Naive B cell (primary cell): ENCODE measurements around the gene NMRK1. TPM values are rescaled to one million over a fixed set of nuclear protein-coding genes. Genes with fewer than 3 reads are reported as not detected.

ENCODE experiments used
- ATAC-seq, 2 donors: fragments of 150-1000 bp; cut with Tn5 transposase; 2 replicates each; pipeline ENCODE4 v1.10.0; 2021; ENCODE audit warnings: low read depth in 2 of 2, mild to moderate bottlenecking in 2 of 2, moderate library complexity in 2 of 2
- DNase-seq: peaks from one replicate; pipeline ENCODE4 v3.0.0; 2022
- H3K27ac Mint-ChIP-seq, 6 donors: one replicate each; pipeline ENCODE4 v1.8.0; 2020 to 2022; ENCODE audit warnings: mild to moderate bottlenecking in 6 of 6, mixed read lengths in 6 of 6, moderate library complexity in 5 of 6, inconsistent platforms in 2 of 6
- H3K27me3 Mint-ChIP-seq, 3 donors: one replicate each; pipeline ENCODE4 v1.8.0; 2021 to 2022; ENCODE audit warnings: mixed read lengths in 3 of 3, mild to moderate bottlenecking in 1 of 3
- H3K36me3 Mint-ChIP-seq, 2 donors: one replicate each; pipeline ENCODE4 v1.8.0; 2020 to 2022; ENCODE audit warnings: mixed read lengths in 2 of 2, inconsistent platforms in 1 of 2, mild to moderate bottlenecking in 1 of 2
- H3K4me1 Mint-ChIP-seq, 3 donors: one replicate each; pipeline ENCODE4 v1.8.0; 2020 to 2022; ENCODE audit warnings: mixed read lengths in 3 of 3, inconsistent platforms in 1 of 3, mild to moderate bottlenecking in 1 of 3, moderate library complexity in 1 of 3
- H3K4me3 Mint-ChIP-seq, 8 donors: one replicate each; pipeline ENCODE4 v1.8.0; 2020 to 2022; ENCODE audit warnings: mild to moderate bottlenecking in 8 of 8, mixed read lengths in 8 of 8, moderate library complexity in 8 of 8, inconsistent platforms in 2 of 8
- H3K9me3 Mint-ChIP-seq, 7 donors: one replicate each; pipeline ENCODE4 v1.8.0; 2020 to 2022; ENCODE audit warnings: mixed read lengths in 7 of 7, mild to moderate bottlenecking in 5 of 7, inconsistent platforms in 2 of 7, moderate library complexity in 1 of 7
- polyA plus RNA-seq, 6 donors: library from polyadenylated mRNA; unstranded; fragments of 300-500 nt; fragmentation: Illumina TruSeq; gene quantifications; one replicate each; pipeline ENCODE4 v1.2.3, GENCODE V29; 2021; ENCODE audit warnings: low read depth in 6 of 6

The NMRK1 gene
- polyA plus RNA-seq, 6 donors from 2014 or later = 9.4 to 33.5 (median 13.8) TPM

DNA sequence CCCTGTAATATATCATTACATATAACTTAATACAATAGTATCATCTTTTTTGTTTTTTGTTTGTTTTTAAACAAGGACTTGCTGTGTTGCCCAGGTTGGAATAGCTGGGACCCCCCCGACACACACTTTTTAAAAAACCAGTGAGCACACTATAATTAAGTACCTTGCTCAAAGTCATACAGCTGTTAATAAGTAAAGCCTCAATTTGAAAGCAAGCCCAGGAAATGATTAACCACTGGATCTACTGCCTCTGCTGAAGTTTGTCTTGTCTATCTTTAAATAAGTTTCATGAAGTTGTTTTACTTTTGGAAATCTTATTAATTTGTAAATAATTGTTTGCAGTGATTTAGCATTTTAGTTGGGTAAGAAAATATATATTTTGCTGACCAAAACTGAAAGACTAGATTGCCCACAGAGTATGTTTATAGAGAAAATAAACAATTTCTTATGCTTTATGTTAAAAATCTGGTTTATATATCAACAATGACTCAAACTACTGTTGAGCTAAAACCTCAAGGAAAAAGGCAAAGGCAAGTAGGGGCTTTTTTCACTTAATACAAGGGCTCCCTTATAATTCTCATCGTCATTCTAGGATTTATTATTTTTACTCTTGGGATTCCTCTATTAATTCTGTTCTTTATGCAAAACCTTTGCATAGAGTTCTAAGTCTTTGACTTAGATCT lies 54.0 kb downstream of the NMRK1 start:
- H3K27me3 Mint-ChIP-seq = peaks cover 0 to 5% (median under 1%) of the 10 kb centered on the region in 3 donors
- ATAC-seq = no peak
- H3K27ac Mint-ChIP-seq = no peak overlapping the region
- no peak overlapping the region for H3K4me3 Mint-ChIP-seq
- H3K4me1 Mint-ChIP-seq = no peaks in the 10 kb centered on the region
- no peaks in the 10 kb centered on the region for H3K9me3 Mint-ChIP-seq
- H3K36me3 Mint-ChIP-seq = no peaks in the 10 kb centered on the region
- no peak for DNase-seq

DNA sequence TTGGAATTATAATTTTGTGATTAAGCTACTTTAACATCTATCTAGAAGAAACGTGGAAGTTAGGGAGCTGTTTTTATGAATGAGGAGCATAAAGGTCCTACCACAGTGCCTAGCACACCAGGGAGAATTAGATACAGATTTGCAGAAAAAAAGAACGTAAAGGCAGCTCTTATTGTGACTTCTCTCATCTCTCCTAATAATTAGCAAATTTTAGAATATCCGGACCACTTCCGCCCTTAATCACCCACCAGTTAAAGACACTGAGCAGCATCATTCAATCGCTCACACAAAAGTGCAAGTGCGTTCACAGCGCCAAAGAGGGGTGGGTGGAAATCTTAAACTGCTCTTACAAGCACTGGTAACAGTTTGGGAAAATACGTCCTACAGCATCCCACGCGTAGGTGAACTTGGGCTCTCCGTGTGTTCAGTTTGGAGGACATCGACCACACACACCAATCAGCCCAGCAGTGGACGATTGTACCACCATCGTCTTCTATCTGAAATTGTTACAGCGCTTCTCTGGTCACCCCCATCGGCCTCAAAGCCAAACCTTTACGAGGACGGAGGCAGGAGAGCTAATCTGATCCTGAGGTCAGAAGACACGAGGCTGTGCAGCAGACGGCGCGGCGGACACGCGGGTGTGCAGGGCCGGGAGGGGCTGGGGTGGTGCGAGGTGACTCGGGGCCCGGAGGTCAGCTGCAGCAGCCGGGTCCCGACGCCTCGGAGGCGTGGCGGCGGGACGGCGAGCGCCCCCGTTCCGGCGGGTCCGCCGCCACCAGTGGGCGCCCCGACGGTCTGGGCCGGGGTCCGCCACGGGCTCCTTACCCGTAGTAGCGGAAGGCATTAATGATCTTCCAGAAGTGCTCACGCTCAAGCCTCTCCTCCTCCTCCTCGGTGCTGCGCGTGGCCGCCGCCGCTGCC lies 60.5 kb downstream of the NMRK1 start:
- Mint-ChIP-seq H3K27ac (peak overlapping the region; percentile 83 to 98 (median 92)), H3K4me1 (peaks cover 22 to 30% (median 22%) of the 10 kb centered on the region in 3 donors), H3K9me3 (no peaks in the 10 kb centered on the region), H3K27me3 (no peaks in the 10 kb centered on the region), H3K4me3 (peak overlapping the region; percentile 86 to 97 (median 96)), H3K36me3 (no peaks in the 10 kb centered on the region)
- ATAC-seq (peak; percentile 6 to 13), DNase-seq (no peak)

DNA sequence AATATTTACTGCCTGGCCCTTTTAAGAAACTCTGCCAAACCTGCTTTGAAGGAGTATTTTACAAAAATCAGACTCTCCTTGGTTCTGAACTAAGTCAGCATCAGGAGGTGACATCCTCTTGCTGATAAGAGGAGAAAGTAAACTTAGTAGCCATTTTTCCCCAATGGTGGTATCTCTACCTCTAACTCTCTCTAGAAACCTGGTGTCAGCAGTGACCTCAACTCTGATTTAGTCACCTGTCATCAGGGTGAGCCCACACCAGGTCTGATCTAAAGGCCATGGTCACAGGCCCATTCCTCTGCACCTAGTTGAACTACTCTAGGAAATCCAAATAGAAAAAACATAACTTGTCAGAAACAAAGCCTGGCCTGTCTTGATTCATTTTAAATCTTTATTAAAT lies 64.1 kb downstream of the NMRK1 start:
- Mint-ChIP-seq H3K9me3 (no peaks in the 10 kb centered on the region), H3K4me1 (peaks cover 33 to 40% (median 38%) of the 10 kb centered on the region in 3 donors), H3K4me3 (no peak overlapping the region), H3K27ac (no peak overlapping the region), H3K36me3 (peaks cover 0 to 5% of the 10 kb centered on the region in 2 donors), H3K27me3 (no peaks in the 10 kb centered on the region)
- DNase-seq = no peak
- ATAC-seq = no peak

DNA sequence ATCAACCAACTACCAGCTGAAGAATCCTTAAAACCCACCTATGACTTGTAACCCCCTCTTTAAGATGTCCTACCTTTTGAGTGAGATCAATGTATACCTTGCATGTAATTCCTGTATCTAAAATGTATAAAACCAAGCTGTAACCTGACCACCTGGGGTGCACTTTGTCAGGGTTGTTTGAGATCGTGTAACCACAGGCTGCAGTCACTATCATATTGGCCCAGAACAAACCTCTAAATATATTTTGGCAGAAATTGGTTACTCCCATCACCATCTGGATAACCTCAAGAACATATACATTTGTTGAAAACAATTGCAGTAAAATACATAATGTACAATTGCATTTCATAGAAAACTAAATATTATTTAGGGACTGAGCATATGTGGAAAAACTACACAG lies 68.3 kb downstream of the NMRK1 start:
- DNase-seq (no peak), ATAC-seq (no peak)
- no peaks in the 10 kb centered on the region for H3K9me3 Mint-ChIP-seq
- peaks cover 0 to 5% of the 10 kb centered on the region in 2 donors for H3K36me3 Mint-ChIP-seq
- no peak overlapping the region for H3K27ac Mint-ChIP-seq
- no peaks in the 10 kb centered on the region for H3K27me3 Mint-ChIP-seq
- peaks cover 14 to 21% (median 15%) of the 10 kb centered on the region in 3 donors for H3K4me1 Mint-ChIP-seq
- no peak overlapping the region for H3K4me3 Mint-ChIP-seq

DNA sequence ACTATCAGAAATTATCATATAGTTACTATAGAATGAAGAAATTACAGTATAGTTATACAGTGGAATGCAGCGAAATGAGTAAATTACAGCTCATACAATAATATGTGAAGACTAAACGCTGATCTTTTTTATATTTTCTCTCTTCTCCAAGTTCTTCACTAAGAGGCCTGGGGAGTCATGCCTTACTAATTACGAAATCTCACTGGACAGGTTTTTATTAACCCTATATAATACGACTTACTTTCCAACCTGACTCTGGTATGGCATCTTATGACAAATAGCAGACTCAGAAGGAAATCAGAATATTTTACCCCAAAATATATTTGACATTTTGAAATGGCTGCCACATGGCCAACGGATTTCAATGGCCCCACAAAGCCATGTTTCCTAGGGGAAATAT lies 68.9 kb downstream of the NMRK1 start:
- ATAC-seq (no peak), DNase-seq (no peak)
- no peak overlapping the region for H3K4me3 Mint-ChIP-seq
- peaks cover 14 to 18% (median 15%) of the 10 kb centered on the region in 3 donors for H3K4me1 Mint-ChIP-seq
- no peaks in the 10 kb centered on the region for H3K9me3 Mint-ChIP-seq
- H3K27me3 Mint-ChIP-seq = no peaks in the 10 kb centered on the region
- peaks cover 0 to 5% of the 10 kb centered on the region in 2 donors for H3K36me3 Mint-ChIP-seq
- H3K27ac Mint-ChIP-seq = no peak overlapping the region

DNA sequence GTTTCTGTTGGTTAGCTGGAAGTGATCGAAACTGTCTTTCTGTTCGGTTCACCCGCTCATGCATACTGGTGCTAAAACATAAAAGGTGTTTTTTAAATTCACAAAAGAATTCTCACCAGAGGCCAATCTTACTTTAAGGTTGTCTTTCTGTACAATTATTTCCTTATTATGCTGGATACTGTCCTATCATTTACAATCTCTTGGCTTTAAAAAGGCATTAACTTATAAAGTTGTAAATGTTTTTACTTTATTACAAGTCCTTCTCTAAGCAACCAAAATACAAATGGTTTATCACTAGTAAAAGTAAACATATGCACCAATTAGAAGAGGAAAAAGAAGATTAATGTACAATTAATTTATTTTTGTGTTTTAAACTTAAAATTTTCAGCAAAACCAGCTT lies 70.6 kb downstream of the NMRK1 start:
- no peak for DNase-seq
- no peaks in the 10 kb centered on the region for H3K27me3 Mint-ChIP-seq
- no peak overlapping the region for H3K4me3 Mint-ChIP-seq
- H3K9me3 Mint-ChIP-seq = no peaks in the 10 kb centered on the region
- H3K27ac Mint-ChIP-seq = no peak overlapping the region
- peaks cover 0 to 5% of the 10 kb centered on the region in 2 donors for H3K36me3 Mint-ChIP-seq
- no peak for ATAC-seq
- peaks cover 9 to 18% (median 10%) of the 10 kb centered on the region in 3 donors for H3K4me1 Mint-ChIP-seq

DNA sequence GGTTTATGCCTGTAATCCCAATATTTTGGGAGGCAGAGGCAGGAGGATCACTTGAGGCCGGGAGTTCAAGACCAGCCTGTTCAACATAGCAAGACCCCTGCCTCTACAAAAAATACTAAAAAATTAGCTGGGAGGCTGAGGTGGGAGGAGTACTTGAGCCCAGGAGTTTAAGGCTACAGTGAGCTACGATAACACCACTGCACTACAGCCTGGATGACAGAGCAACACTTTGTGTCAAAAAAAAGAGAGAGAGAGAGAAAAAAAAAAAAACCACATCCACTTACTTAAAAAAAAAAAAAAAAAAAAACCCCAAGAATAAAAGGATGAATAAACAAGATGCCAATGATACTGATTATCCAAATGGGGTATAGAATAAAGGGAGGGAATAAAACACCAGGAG lies 74.2 kb downstream of the NMRK1 start:
- H3K4me1 Mint-ChIP-seq = no peaks in the 10 kb centered on the region
- no peaks in the 10 kb centered on the region for H3K27me3 Mint-ChIP-seq
- peaks cover 0 to 14% of the 10 kb centered on the region in 2 donors for H3K36me3 Mint-ChIP-seq
- H3K9me3 Mint-ChIP-seq = no peaks in the 10 kb centered on the region
- no peak overlapping the region for H3K27ac Mint-ChIP-seq
- H3K4me3 Mint-ChIP-seq = no peak overlapping the region
- DNase-seq (no peak), ATAC-seq (no peak)

Other genes starting within 250 kb of the NMRK1 start
- not detected for gene TRPM6, start 200.2 kb downstream of the NMRK1 start, polyA plus RNA-seq
- gene C9orf40, start 135.2 kb downstream of the NMRK1 start, polyA plus RNA-seq = 1 to 10 TPM; 1.3 to 4.7 (median 3.8) TPM
- gene CARNMT1, start 59.9 kb downstream of the NMRK1 start, polyA plus RNA-seq = 10 to 100 TPM in 2 of 6 donors, 1 to 10 TPM in 4; 8.5 to 13.7 (median 9.2) TPM
- gene OSTF1, start 359 bp upstream of the NMRK1 start, polyA plus RNA-seq = 100 to 1,000 TPM; 161 to 268 (median 200) TPM